BLaER1 (cell line): ENCODE measurements around the gene GNB1L.

Experiments used
- H3K27ac ChIP-seq: shearing (Covaris generic); formaldehyde crosslinking; 2 replicates; pipeline ENCODE4 v1.8.1; 2022
- H3K27me3 ChIP-seq: shearing (Covaris generic); formaldehyde crosslinking; 2 replicates; pipeline ENCODE4 v1.8.1; 2022
- H3K36me3 ChIP-seq: shearing (Covaris generic); formaldehyde crosslinking; 2 replicates; pipeline ENCODE4 v1.8.1; 2022
- H3K4me1 ChIP-seq: shearing (Covaris generic); formaldehyde crosslinking; 2 replicates; pipeline ENCODE4 v1.8.1; 2022
- H3K4me2 ChIP-seq: shearing (Covaris generic); formaldehyde crosslinking; 2 replicates; pipeline ENCODE4 v1.8.1; 2022
- H3K4me3 ChIP-seq: shearing (Covaris generic); formaldehyde crosslinking; 2 replicates; pipeline ENCODE4 v1.8.1; 2022
- H3K9ac ChIP-seq: shearing (Covaris generic); formaldehyde crosslinking; 2 replicates; pipeline ENCODE4 v1.8.1; 2022
- H3K9me3 ChIP-seq: shearing (Covaris generic); formaldehyde crosslinking; 2 replicates; pipeline ENCODE4 v1.8.1; 2022
- H4K20me1 ChIP-seq: shearing (Covaris generic); formaldehyde crosslinking; 2 replicates; pipeline ENCODE4 v1.8.1; 2022
- Cebpa-rat ChIP-seq: shearing (Covaris generic); IDR thresholded peaks from 2 replicates; pipeline ENCODE4 v1.8.1; 2022

GNB1L gene

DNA sequence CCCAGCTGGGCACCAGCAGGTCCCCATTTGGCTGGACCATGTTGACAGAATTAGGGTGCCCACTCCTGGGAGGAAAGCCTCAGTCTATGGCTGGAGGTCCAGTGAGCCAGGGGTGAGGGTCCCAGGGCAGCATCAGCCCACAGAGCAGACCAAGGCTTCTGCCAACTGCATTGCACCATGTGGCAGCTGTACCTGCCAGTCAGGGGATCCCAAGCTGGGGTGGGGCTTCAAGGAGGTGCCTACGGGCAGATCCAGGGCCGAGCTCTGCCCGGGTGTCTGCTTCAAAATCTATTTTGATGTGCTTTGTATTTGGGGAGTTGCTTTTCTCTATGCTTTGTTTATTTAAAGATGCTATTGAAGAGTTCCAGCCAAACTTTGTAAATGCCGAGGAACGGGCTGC lies 120.9 kb downstream of the GNB1L start:
- no peaks in the 10 kb centered on the region for H3K36me3 ChIP-seq
- no peak overlapping the region for H3K4me2 ChIP-seq
- H4K20me1 ChIP-seq: no peaks in the 10 kb centered on the region
- H3K27ac ChIP-seq: no peak overlapping the region
- no peaks in the 10 kb centered on the region for H3K9me3 ChIP-seq
- no peaks in the 10 kb centered on the region for H3K27me3 ChIP-seq
- H3K9ac ChIP-seq: no peak overlapping the region
- TF ChIP-seq Cebpa-rat: no peak
- peaks cover 12% of the 10 kb centered on the region; the same call in 1 of the 2 replicates for H3K4me1 ChIP-seq
- H3K4me3 ChIP-seq: no peak overlapping the region
